Lower leg skin (tissue), 4 donors: ENCODE measurements around the gene HOXB9. TPM values are rescaled to one million over a fixed set of nuclear protein-coding genes. Genes with fewer than 3 reads are reported as not detected.
A peak's percentile ranks its signal among the peaks of the same experiment; 100 is the strongest.

ENCODE experiments used
- DNase-seq, 2 donors: peaks; one replicate each; pipeline ENCODE4 v3.0.0-alpha.2; 2019; ENCODE audit warnings: low spot score in 2 of 2
- H3K4me3 ChIP-seq: fragments of 200-600 bp; sonication (generic); 2 replicates; pipeline ENCODE4 v1.5.1; 2017; ENCODE audit warnings: mild to moderate bottlenecking, low read depth; ENCODE audit not compliant: poor library complexity, severe bottlenecking
- CTCF ChIP-seq, 3 donors: fragments of 450-650 bp; IDR thresholded peaks; one replicate each; pipeline ENCODE4 v1.5.1; 2016; ENCODE audit warnings: antibody characterized with exemption in 3 of 3, mild to moderate bottlenecking in 3 of 3, moderate library complexity in 2 of 3
- POLR2A ChIP-seq, 2 donors: fragments of 450-650 bp; IDR thresholded peaks; one replicate each; pipeline ENCODE4 v1.6.1; 2016 to 2017; ENCODE audit warnings: antibody characterized with exemption in 2 of 2, mild to moderate bottlenecking in 1 of 2, moderate library complexity in 1 of 2
- WGBS, 2 donors: methylation state at CpG; one replicate each; pipeline ENCODE4 v1.1.5; 2018; 5-methylcytosine and 5-hydroxymethylcytosine counted together
- intact Hi-C: fragments of 100-400 bp; cut with DNase I; formaldehyde crosslinking; loops from one replicate; pipeline ENCODE4 v1.15.0; 2023; ENCODE audit warnings: low total_unique reads
- total RNA-seq, 4 donors: library from RNA; depleted of rRNA; stranded (reverse); fragments of >200 nt; gene quantifications; one replicate each; pipeline ENCODE4 v1.1.0, GENCODE V29; 2016

HOXB9 gene
- total RNA-seq, 4 donors from 2014 or later, result 0.07 to 0.29 TPM; not detected in 2

GRCh38 chr17:48622857-48623256 lies 3.3 kb downstream of the HOXB9 start:
- no peak for TF ChIP-seq POLR2A (IDR thresholded peaks at IDR 0.05)
- no peak for TF ChIP-seq CTCF (IDR thresholded peaks at IDR 0.05)
- DNase-seq, result no peak
- H3K4me3 ChIP-seq, result no peak overlapping the region
- WGBS, 2 donors, result 50 to 71% methylated on average over 11 of the region's 11 CpGs
- intact Hi-C loops, result no loop called here

GRCh38 chr17:48621410-48622392 lies 4.5 kb downstream of the HOXB9 start:
- intact Hi-C loops, result no loop called here
- TF ChIP-seq CTCF (IDR thresholded peaks at IDR 0.05) (no peak), POLR2A (IDR thresholded peaks at IDR 0.05) (no peak)
- no peak for DNase-seq
- WGBS, 2 donors, result 31 to 33% methylated on average over 40 to 41 of the region's 41 CpGs
- H3K4me3 ChIP-seq, result no peak overlapping the region

GRCh38 chr17:48620461-48621139 lies 5.6 kb downstream of the HOXB9 start:
- no peak overlapping the region for H3K4me3 ChIP-seq
- WGBS, 2 donors, result 77 to 79% methylated on average over 6 of the region's 6 CpGs
- TF ChIP-seq POLR2A (IDR thresholded peaks at IDR 0.05) (no peak), CTCF (IDR thresholded peaks at IDR 0.05) (no peak)
- intact Hi-C loops, result no loop called here
- no peak for DNase-seq

- intact Hi-C loops, result no loop called here
- H3K4me3 ChIP-seq, result no peak overlapping the region
- DNase-seq, result no peak
- WGBS, 2 donors, result 53 to 57% methylated on average over 32 of the region's 32 CpGs
- no peak for TF ChIP-seq CTCF (IDR thresholded peaks at IDR 0.05)
- TF ChIP-seq POLR2A (IDR thresholded peaks at IDR 0.05), result no peak
Observed at GRCh38 chr17:48619826-48620449, 6.2 kb downstream of the HOXB9 start.

- no peak overlapping the region for H3K4me3 ChIP-seq
- intact Hi-C loops, result no loop called here
- DNase-seq, result peak; percentile 83 to 98
- WGBS, 2 donors, result 4 to 8% methylated on average over 25 of the region's 25 CpGs
- no peak for TF ChIP-seq POLR2A (IDR thresholded peaks at IDR 0.05)
- peak in 1 of 3 donors; percentile 95 for TF ChIP-seq CTCF (IDR thresholded peaks at IDR 0.05)
Observed at GRCh38 chr17:48618256-48618896, 7.8 kb downstream of the HOXB9 start.
